GM23338 (cell line): ENCODE measurements around the gene AOPEP. TPM values are rescaled to one million over a fixed set of nuclear protein-coding genes. Genes with fewer than 3 reads are reported as not detected.

Experiments used
- ATAC-seq: fragments of 200-7000 bp; cut with Tn5 transposase; 3 replicates; pipeline ENCODE4 v1.9.1; 2020
- DNase-seq: peaks from one replicate; pipeline ENCODE4 v3.0.0-alpha.2; 2015; ENCODE audit warnings: low spot score
- H2AFZ ChIP-seq: fragments of 200-600 bp; sonication (generic); 2 replicates; pipeline ENCODE4 v1.8.0; 2016; ENCODE audit warnings: antibody characterized with exemption, mild to moderate bottlenecking, moderate library complexity
- H3F3A ChIP-seq: fragments of 200-600 bp; sonication (generic); replicated peaks from 2 replicates; pipeline ENCODE4 v1.8.0; 2017; ENCODE audit warnings: antibody characterized with exemption, mixed run types, low read depth
- H3K27ac ChIP-seq: fragments of 200-600 bp; sonication (generic); 2 replicates; pipeline ENCODE4 v1.6.1; 2016; ENCODE audit warnings: low read depth
- H3K27me3 ChIP-seq: fragments of 200-600 bp; sonication (generic); 2 replicates; pipeline ENCODE4 v1.8.0; 2016; ENCODE audit warnings: mild to moderate bottlenecking, mixed run types, moderate library complexity; ENCODE audit not compliant: insufficient read depth
- H3K36me3 ChIP-seq: fragments of 200-600 bp; sonication (generic); 2 replicates; pipeline ENCODE4 v1.8.0; 2016; ENCODE audit warnings: mild to moderate bottlenecking; ENCODE audit not compliant: insufficient read depth
- H3K4me1 ChIP-seq: fragments of 200-600 bp; sonication (generic); 2 replicates; pipeline ENCODE4 v1.8.0; 2016; ENCODE audit warnings: mild to moderate bottlenecking, moderate library complexity; ENCODE audit not compliant: insufficient read depth
- H3K4me2 ChIP-seq: fragments of 200-600 bp; sonication (generic); 2 replicates; pipeline ENCODE4 v1.7.1; 2017; ENCODE audit warnings: mixed run types
- H3K4me3 ChIP-seq: fragments of 200-600 bp; sonication (generic); 2 replicates; pipeline ENCODE4 v1.6.1; 2016; ENCODE audit warnings: mixed run types
- H3K79me2 ChIP-seq: fragments of 200-600 bp; sonication (generic); replicated peaks from 2 replicates; pipeline ENCODE4 v1.8.0; 2017; ENCODE audit warnings: mild to moderate bottlenecking; ENCODE audit not compliant: insufficient read depth
- H3K9me2 ChIP-seq: fragments of 200-600 bp; sonication (generic); 2 replicates; pipeline ENCODE4 v1.8.0; 2017; ENCODE audit not compliant: insufficient read depth
- H4K20me1 ChIP-seq: fragments of 200-600 bp; sonication (generic); replicated peaks from 2 replicates; pipeline ENCODE4 v1.8.0; 2017; ENCODE audit warnings: mild to moderate bottlenecking; ENCODE audit not compliant: insufficient read depth
- H3K27ac Mint-ChIP-seq: 2 replicates; pipeline ENCODE4 v1.8.0; 2020; ENCODE audit warnings: inconsistent platforms, mild to moderate bottlenecking, moderate library complexity, mixed read lengths
- H3K27me3 Mint-ChIP-seq: 3 replicates; pipeline ENCODE4 v1.8.0; 2022; ENCODE audit warnings: low read depth, mild to moderate bottlenecking, moderate library complexity, mixed read lengths, inconsistent platforms; ENCODE audit not compliant: insufficient read depth, poor library complexity
- H3K36me3 Mint-ChIP-seq: 3 replicates; pipeline ENCODE4 v1.8.0; 2021; ENCODE audit warnings: low read depth, mild to moderate bottlenecking, inconsistent platforms, moderate library complexity, mixed read lengths
- H3K4me1 Mint-ChIP-seq: 3 replicates; pipeline ENCODE4 v1.8.0; 2020; ENCODE audit warnings: mild to moderate bottlenecking, inconsistent platforms, mixed read lengths
- H3K4me3 Mint-ChIP-seq: 3 replicates; pipeline ENCODE4 v1.8.0; 2021; ENCODE audit warnings: moderate library complexity, mild to moderate bottlenecking, inconsistent platforms, mixed read lengths
- H3K9me3 Mint-ChIP-seq: 3 replicates; pipeline ENCODE4 v1.8.0; 2020; ENCODE audit warnings: moderate library complexity, mild to moderate bottlenecking, inconsistent platforms, mixed read lengths
- CREB1 ChIP-seq: fragments of 250-450 bp; sonication (Bioruptor Pico); IDR thresholded peaks from 2 replicates; pipeline ENCODE4 v1.5.0; 2020; ENCODE audit warnings: low read depth, mild to moderate bottlenecking, moderate library complexity
- CTCF ChIP-seq, 2 experiments: fragments of 200-600 bp in 1 of 2; sonication (generic) in 1 of 2; conservative IDR thresholded peaks; 2 replicates each; pipeline versions ENCODE4 v1.5.1 to v1.6.1; 2016 to 2017; ENCODE audit warnings: antibody characterized with exemption in 2 of 2, low read depth in 2 of 2, mild to moderate bottlenecking in 2 of 2, moderate library complexity in 1 of 2
- EZH2 ChIP-seq: fragments of 200-600 bp; sonication (generic); IDR thresholded peaks from one replicate; pipeline ENCODE4 v1.8.0; 2017; ENCODE audit warnings: antibody characterized with exemption, mild to moderate bottlenecking, low read depth; ENCODE audit not compliant: unreplicated experiment
- JUNB ChIP-seq: IDR thresholded peaks from one replicate; pipeline ENCODE4 v1.6.1; 2016; ENCODE audit warnings: antibody characterized with exemption; ENCODE audit not compliant: unreplicated experiment
- NANOG ChIP-seq: IDR thresholded peaks from 2 replicates; pipeline ENCODE4 v1.6.1; 2016; ENCODE audit warnings: antibody characterized with exemption, borderline replicate concordance
- POLR2AphosphoS5 ChIP-seq: IDR thresholded peaks from 2 replicates; pipeline ENCODE4 v1.6.1; 2016; ENCODE audit warnings: antibody characterized with exemption, low read depth
- REST ChIP-seq: IDR thresholded peaks from one replicate; pipeline ENCODE4 v1.6.1; 2018; ENCODE audit warnings: antibody characterized with exemption; ENCODE audit not compliant: unreplicated experiment
- ZNF114 ChIP-seq: fragments of 250-450 bp; sonication (Bioruptor Pico); IDR thresholded peaks from 2 replicates; pipeline ENCODE4 v1.5.0; 2020; ENCODE audit warnings: mild to moderate bottlenecking, moderate library complexity
- ZNF331 ChIP-seq: fragments of 250-450 bp; sonication (Bioruptor Pico); IDR thresholded peaks from 2 replicates; pipeline ENCODE4 v1.5.0; 2020; ENCODE audit warnings: low read depth, mild to moderate bottlenecking, moderate library complexity
- ZNF462 ChIP-seq: fragments of 250-450 bp; sonication (Bioruptor Pico); IDR thresholded peaks from 2 replicates; pipeline ENCODE4 v1.5.0; 2020; ENCODE audit warnings: mild to moderate bottlenecking, moderate library complexity
- polyA plus RNA-seq: library from polyadenylated mRNA; unstranded; fragments of >200 nt; fragmentation: Nextera tagmentation; extraction: Ambion mirVana; gene quantifications from 2 replicates; pipeline ENCODE4 v1.2.1, GENCODE V29; 2016
- total RNA-seq: library from RNA; depleted of rRNA; stranded (reverse); fragments of >200 nt; shearing (Covaris generic); gene quantifications from 2 replicates; pipeline ENCODE4 v1.2.3, GENCODE V29; 2014

The AOPEP gene
- total and polyA plus RNA-seq, 2 experiments from 2014 or later, result 7.0 to 16.5 TPM

GRCh38 chr9:95099321-95100070 lies 373.0 kb downstream of the AOPEP start (continued):
- no peak for TF ChIP-seq ZNF462
- no peak for TF ChIP-seq EZH2
- TF ChIP-seq CTCF (conservative IDR thresholded peaks at IDR 0.05; ENCODE audit: low read depth in 2 of 2), result no peak

GRCh38 chr9:95100071-95100627 lies 373.6 kb downstream of the AOPEP start:
- H3K4me1 Mint-ChIP-seq, result peaks cover 23% of the 10 kb centered on the region
- no peaks in the 10 kb centered on the region for H3K27me3 ChIP-seq
- H3K36me3 Mint-ChIP-seq, result peaks cover 13% of the 10 kb centered on the region
- peaks cover 9% of the 10 kb centered on the region for H3K27me3 Mint-ChIP-seq
- no peak overlapping the region for H3K4me2 ChIP-seq
- DNase-seq (no peak), ATAC-seq (no peak)
- no peak overlapping the region for H2AFZ ChIP-seq
- no peaks in the 10 kb centered on the region for H3K9me3 Mint-ChIP-seq
- H3K27ac ChIP-seq, result no peak overlapping the region
- H3K4me3 Mint-ChIP-seq, result no peak overlapping the region
- no peaks in the 10 kb centered on the region for H3K79me2 ChIP-seq
- H3K36me3 ChIP-seq, result no peaks in the 10 kb centered on the region
- no peaks in the 10 kb centered on the region; the same call in 1 of the 2 replicates for H3K4me1 ChIP-seq
- H3K4me3 ChIP-seq, result no peak overlapping the region
- H3K9me2 ChIP-seq, result no peaks in the 10 kb centered on the region
- H4K20me1 ChIP-seq, result no peaks in the 10 kb centered on the region
- no peak overlapping the region for H3K27ac Mint-ChIP-seq
- no peaks in the 10 kb centered on the region for H3F3A ChIP-seq
- TF ChIP-seq CREB1 (CRISPR knock-in tag) (no peak), ZNF114 (CRISPR knock-in tag) (no peak), REST (no peak), JUNB (no peak), NANOG (no peak), ZNF331 (CRISPR knock-in tag) (no peak), CTCF (conservative IDR thresholded peaks at IDR 0.05; ENCODE audit: low read depth in 2 of 2) (no peak), POLR2AphosphoS5 (no peak)
